Measurements from ENCODE around the gene MIEN1.
"Not testable (repeated sequence)": the region's sequence is repeated elsewhere in the genome, so short reads cannot be mapped to it uniquely, and the experiment has no call there.

Gene MIEN1, protein sequence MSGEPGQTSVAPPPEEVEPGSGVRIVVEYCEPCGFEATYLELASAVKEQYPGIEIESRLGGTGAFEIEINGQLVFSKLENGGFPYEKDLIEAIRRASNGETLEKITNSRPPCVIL

DNA sequence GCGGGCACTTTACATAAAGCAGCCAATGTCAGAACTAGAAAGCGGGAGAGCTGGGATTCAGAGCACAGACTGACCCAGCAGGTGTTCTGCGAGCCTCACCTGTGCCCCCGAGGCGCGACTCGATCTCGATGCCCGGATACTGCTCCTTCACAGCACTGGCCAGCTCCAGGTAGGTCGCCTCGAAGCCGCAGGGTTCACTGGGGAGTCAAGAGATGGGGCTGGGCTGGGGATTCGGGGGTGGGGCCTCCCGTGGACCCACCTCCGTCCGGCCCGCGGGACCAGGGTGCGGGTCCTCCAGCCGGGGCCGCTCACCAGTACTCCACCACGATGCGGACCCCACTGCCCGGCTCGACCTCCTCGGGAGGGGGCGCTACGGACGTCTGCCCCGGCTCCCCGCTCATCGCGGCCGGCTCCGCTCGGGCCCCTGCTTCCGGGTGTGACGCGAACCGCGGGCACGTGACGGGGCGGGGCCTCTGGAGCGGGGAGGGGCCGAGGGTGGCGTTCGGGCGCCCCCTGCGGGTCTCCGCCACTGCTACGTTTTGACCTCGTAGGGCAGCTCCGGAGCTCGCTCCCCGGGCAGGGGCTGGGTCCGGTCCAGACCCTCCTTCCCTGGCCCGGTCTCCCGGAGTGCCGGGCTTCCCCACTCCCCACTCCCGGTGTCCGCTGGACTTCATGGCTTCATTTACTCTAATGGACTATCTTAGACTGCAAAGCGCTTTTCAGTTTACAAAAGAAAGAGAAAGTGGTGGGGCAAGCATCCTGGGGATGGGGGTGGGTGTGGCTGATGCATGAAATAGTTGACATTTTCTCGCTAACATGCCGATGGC, at the start of gene MIEN1:
MIEN1 (minus strand) TSS at position 438 of the 827 bp plus-strand sequence; CDS start at position 401, 37 bp downstream.
- peak; percentile 78 to 79 for DNase-seq

DNA sequence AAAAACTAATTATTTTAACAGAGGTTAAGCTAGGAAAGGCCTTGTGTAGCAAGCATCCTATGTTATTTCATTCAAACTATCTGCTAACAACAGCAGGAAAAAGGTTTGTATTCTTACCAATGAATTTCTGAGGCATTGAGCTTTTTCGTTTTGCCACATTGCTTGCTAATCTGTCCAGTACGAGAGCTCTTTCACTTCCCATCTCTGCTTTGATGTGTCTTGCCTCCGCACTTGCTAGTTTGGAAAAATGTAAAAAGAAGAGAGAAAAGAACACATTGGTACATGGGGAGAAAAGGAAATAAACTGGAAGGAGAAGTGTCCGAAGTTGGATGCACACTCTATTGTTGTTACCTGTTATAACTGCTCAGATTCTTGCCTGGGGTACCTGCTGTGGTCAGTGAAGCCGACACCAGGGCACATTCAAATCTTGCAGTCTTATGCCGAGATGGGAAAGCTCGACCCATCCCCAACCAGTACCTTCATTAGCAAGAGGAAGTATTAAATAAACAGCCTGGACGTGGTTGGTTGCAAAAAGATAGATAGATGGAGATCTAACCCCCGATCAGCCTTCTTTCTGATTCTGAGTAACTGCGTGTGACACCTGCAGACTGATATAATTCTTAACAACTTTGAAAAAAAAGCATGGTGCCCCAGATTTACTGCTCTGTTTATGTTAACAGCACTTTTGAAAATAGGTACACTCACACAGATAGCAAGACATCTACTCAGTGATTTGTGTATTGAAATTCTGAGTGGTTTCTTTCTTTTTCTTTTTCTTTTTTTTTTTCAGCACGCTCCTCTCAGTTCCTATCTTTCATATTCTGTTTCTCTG, 47.4 kb upstream of the MIEN1 start:
- no peak for DNase-seq

DNA sequence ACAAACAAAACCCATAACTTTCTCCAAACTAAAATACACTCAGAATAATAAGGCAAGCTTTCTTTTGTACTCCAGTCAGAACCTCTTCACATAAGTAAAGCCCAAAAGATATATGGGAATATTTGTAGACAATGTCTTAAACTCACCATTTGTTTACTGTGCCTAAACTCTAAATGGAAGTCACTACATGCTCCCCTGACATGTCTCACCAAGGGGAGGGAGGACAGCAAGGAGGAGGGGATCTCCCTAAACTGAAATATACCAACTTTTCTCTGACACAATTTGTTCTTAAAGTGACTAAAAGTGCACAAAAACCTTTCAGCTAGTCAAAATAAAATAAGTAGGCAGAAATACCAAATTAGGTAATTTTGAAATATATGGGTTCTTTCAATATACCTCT, 45.9 kb upstream of the MIEN1 start:
- DNase-seq, result no peak

DNA sequence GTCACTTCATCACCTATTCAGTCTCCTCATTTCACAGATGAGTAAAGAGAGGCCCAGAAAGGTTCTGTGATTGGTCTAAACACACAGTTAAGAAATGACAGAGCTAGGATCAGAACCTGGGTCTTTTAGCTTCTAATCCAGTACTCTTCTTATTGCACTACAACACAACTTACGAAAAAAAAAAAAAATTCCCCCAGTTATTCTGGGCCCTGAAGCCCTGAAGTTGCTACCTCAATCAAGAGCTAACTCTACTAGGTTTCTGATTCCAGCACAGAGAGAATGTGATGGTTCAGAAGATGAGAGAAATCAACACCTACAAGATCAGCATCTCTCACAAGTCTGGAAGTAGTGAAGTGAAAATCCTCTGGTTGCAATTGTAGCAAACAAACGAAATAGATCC, 44.7 kb upstream of the MIEN1 start:
- no peak for DNase-seq

DNA sequence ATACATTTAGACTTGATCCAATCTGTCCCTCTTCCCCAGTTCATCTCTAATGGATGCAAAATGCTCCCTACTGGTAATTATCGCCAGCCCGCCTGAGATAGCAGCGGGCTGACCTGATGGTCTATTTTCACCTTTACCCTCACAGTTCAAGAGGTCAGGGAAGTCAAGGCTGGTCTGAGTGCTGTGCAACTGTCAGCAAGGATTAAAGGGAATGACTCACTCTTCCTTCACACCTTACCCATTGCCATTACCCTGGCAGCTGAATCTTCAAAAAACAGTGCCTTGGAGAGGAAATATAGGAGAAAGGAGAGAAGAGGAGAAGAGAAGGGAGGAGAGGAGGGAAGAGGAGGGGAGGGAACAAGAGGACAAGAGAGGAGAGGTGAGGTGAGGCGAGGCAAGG, 43.7 kb upstream of the MIEN1 start:
- no peak for DNase-seq

DNA sequence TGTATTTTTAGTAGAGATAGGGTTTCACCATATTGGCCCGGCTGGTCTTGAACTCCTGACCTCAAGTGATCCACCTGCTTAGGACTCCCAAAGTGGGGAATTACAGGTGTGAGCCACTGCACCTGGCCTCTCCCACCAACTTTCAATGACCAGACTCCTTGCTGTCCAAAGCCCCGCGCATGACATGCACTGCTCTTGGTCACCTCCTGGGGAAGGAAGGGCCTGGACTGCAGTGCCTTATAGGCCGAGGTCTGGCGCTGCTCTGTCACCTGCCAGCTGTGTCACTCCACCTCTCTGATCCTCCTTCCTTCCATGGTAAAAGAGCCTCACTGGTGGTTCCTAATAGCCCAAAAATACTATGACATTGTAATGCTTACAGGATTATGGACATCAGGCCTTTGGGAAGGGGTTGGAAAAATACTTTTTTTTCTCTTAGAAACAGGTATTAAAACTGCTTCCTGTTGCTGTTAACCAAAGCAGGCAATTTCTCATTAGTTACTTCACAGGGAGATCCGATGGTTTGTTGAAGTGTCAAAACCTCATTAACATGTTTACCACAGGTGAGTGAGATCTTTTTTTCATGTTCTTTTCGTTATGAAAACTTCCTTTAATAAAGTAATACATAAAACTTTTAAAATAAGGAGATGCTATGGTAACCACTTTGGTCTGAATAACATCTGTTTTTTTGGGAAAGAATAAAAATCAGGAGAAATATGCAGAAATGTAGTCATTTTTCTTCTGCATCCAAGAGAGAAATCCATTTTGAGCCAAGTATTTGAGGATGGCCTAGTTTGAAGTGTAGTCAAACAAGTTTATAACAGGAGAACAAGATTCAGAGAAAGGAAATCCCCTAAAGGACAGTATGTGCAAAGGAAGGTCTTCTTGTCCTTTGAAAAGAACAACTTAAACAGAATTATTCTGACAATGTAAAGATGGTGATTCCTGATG, 42.9 kb upstream of the MIEN1 start:
- DNase-seq, result no peak

DNA sequence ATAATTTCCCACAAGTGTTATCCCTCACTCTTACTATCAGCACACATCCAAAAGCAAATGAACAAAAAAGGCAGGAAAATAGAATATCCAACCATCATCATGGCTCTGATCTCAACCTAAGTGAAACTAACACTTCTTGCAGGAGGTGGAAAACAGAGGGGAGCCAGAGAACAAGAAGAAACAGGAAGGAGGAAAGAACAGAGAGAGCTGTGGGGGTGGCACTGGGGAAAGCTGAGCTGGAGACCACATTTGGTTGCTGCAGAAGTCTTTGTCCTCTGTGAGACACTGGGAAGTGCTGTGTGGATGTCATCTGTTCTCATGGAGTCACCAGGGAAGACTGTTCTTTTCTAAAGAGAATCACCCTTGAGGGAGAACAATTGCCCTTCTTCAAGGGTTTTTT, 42.1 kb upstream of the MIEN1 start:
- no peak for DNase-seq

DNA sequence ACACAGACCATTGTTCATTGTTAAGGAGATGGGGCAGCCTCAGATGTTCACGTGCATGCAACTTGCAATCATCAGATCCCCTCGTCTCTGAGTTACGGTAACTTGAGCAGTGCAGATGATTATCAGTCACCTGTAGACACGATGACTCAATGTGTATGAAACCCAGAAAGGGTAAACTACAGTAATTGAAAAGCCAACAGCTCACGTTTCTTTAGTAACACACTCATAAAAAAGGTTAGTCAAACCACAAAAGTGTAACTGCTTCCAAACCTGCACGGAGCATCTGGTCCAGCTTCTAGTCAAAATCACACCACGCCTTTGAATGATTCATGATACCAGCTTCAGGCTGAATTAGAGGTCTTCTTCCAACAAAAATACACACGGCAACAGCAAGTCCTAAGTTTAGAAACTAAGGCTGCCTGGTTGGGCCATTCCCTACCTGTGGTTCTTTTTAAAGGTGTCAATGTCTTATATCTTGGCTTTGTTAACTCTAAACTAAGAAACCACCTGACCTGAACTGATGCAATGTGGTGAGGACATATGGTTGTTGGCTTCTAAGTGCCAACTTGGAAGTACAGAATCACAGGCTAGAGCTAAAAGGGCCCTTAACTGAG, 39.7 kb upstream of the MIEN1 start:
- no peak for DNase-seq

DNA sequence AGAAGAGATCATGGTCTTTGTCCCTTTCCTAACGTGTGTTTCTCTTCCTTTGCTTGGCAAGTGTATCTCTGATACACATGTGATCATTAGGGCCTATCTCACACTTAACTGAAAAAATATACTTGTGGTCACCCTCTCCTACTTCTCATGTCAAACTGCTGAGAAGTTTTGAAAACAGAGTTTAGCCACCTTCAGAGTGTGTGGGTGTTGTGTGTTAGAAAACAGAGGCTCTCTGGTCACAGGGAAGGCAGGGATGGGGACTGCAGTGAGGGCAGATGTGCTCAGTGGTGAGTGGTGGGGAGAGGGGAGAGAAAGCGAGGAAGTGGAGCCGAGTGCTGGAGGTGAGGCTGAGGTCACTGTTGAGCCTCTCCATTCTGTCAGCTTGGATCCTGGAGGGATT, 36.8 kb upstream of the MIEN1 start:
- no peak for DNase-seq

DNA sequence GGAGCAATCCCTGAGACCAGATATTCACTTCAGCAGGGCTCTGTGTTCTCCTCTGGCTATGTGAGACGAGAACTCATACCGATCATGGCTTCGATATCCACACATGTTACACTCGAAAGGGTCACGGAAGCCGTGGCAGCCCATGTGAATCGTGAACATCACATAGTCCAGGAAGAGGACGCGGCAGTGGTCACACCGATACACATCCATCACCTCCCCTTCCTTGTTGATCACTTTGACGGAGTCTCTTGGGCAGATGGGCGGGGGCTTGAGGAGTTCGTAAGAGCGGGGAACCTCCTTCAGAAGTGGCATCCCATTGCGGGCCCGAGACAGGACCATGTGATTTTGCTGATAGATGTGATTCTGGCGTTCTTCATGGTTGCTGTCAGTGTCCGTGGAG, 35.4 kb upstream of the MIEN1 start:
- no peak for DNase-seq

DNA sequence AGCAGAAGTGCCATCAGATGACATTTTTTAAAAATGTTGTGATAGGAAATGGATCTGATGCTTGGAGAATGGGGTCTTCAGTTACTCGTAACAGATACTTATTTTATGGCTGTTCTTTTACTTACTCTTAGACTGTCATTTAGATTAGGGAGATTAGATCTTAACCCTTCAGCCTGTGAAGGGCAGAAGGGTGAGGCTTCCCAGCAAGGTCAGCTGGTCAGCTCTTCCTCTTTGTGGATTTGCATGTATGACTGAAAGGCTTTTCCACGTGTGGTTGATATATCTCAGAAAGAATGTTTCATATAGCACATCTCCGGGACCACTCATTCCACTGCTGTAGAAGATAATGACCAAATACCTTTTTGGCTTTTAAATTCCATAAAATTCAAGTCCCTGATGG, 34.8 kb upstream of the MIEN1 start:
- DNase-seq, result no peak

DNA sequence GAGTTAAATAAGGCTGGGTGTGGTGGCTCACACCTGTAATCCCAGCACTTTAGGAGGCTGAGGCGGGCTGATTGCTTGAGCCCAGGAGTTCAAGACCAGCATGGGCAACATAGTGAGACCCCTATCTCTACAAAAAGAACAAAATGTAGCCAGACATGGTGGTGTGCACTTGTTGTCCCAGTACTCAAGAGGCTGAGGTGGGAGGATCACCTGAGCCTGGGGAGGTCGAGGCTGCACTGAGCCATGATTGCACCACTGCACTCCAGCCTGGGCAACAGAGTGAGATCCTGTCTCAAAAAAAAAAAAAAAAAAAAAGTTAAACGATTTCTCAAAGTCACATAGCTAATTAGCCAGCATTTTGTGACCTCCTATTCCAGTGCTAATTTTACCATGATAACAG, 33.8 kb upstream of the MIEN1 start:
- DNase-seq, result not testable (repeated sequence)

DNA sequence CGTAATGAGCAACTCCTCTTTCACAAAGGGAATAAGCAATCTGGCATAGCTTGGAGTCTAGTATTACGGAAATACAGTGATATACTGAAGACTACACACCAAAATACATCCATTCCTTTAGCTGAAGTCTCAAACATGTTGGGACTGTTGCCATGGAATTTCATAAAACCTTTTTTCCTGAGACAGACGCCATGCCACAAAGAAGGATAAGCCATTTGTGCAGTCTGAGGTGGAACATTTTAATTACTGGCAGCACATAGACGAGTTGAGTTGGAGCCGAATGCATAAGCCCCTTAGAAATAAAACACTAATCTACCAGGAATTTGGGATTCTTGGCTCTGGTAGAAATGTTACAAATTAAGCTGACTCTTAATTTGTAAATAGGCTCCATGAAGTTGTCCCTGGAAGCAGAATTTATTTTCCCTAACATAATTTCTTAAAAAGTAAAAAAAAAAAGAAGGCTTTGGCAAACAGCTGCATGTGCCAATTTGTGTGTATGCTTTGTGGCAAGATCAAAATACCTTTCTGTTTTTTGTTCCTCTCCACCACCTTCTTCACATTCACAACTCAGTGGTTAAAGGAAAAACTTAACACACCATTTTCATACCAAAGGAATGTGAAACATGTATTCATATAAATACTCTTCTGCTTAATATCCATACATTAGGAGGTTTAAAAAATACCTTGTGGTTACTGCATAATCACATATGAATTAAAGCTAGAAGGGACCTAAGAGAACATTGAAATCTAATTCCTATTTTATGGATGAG, 32.9 kb upstream of the MIEN1 start:
- no peak for DNase-seq

DNA sequence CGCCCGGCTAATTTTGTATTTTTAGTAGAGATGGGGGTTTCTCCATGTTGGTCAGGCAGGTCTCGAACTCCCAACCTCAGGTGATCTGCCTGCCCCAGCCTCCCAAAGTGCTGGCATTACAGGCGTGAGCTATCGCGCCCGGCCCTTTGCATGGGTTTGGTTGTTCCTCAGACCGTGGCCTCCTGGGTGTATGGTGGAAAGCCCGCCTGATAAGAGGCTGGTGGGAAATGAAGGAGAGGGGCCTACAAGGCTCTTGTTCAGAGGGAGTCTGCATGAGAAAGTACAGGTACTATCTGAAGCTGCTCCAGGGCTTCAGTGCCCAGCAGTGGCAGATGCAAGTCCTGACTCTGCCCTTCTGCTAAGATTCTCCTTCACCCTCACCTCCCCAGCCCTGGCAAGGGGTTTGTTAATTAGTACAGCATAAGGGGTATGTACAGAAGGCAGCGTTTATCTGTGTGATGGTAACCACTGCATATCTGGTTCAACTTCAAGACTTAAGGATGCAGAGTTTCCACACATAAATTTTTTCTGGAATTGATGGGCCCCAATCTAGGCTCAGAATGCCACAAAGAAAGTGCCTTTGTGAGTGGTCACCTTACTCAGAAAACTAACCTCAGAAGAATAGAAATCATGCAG, 31.6 kb upstream of the MIEN1 start:
- no peak for DNase-seq

DNA sequence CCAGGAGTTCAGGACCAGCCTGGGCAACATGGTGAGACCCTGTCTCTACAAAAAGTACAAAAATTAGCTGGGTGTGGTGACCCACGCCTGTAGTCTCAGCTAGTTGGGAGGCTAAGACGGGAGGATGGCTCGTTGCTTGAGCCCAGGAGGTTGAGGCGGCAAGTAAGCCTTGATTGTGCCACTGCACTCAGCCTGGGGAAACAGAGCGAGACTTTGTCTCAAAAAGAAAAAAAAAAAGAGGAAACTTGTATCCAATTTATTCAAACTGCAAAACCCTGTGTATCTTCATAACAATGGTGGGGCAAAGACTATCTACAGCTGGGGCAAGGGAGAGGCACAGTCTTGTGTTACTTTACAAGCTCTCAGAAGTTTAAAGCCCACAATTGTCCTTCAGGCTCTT, 28.9 kb upstream of the MIEN1 start:
- no peak for DNase-seq

DNA sequence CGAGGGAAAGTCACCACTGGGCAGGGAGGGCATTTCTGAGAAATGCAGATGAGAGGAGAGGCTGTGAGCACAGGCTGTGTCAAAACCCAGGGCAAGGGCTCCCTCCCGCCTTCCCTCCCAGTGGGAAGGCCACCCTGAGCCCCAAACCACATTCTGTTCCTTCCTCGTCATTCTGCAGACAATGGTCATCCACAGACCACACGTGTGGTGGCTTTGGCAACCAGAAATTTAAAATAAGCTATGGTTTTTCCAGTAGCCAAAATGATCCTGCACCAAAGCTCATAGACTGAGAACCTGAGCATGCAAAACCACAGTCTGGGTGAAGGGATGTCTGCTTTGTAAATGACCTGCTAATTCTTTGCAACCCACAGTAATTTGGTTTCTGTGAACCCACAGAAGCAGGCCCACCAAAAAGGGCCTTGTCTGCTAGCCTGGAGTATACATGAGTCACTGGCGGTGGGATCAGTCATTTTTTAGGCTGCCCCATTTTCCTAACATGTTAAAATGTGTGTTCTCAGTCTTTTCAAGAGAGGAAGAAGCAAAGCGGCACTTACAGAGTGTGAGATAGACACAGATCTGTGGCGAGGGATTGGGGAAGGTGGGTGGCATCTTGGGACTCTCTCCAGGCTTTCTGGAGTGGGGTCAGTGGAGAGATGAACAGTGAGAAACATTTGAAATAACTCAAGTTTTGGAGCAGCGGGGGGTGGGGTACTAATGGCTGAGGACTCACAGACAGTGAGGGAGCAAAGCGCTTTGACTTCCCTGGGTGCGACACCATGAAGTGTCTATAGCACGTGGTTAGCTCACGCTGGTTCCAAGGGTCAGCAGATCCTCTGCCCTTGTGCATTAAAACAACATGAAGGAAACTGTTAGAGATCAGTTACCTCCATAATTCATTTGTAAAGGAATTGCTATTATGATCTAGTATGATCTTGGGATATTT, 27.9 kb upstream of the MIEN1 start:
- peak; percentile 9 to 15 for DNase-seq

DNA sequence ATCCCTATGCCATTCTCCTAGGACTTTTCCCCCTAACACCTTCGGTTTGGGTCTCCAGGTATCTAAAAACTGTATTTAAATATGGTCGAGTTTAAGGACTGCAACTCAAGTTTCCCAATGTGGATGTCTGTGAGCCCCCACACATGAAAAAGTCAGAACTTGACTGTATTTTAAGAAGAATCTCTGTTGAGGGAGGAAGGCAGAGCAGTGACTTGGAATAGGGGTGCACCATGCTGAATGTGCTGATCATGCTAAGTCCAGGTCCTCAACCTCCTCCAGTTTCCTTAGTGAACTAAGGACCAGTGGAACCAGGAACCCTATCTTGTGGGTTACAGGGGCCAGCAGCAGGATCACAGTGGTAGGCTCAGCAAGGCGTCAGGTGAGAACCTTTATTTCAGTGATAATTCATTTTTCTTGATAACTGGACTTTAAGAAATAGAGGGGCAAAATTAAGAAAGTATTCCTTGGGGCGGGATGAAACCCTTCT, 26.9 kb upstream of the MIEN1 start:
- DNase-seq, result no peak

DNA sequence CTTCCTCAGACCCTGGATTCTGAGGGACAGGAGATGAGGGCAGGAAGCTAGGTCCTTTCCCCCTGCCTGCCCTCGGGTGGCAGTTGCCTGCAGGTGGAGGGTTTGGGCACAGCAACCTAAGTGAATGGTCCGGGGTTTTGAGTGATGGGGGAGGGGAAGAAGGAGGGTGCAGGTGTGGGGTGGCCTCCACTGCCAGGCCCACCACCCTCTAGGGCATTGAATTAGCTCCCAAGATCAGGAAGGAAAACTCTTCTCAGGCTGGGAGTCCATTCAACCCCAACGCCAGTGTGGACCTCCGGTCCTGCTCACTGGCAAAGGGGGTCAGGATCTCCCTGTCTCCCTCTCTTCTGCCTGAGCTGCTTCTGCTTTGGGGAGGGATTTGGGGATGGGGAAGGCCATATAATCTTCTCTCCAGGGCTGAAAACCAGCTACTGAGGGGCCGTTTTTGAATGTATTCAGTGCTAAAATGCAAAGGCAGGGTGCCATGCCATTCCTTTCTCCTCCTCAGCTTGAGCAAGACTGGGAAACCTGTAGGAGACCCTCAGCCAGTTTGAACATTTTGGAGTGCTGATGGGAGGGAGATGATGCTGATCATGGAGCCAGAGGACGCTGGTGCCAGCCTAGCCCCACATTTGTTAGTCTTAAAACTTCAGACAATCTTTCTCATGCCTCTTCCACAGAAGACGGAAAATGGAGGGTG, 26.2 kb upstream of the MIEN1 start:
- no peak for DNase-seq
